Measurements from ENCODE around the gene SPC25. TPM values are rescaled to one million over a fixed set of nuclear protein-coding genes. Genes with fewer than 3 reads are reported as not detected.

The SPC25 gene
- total RNA-seq, 1 experiment from 2014 or later = 28.6 TPM

DNA sequence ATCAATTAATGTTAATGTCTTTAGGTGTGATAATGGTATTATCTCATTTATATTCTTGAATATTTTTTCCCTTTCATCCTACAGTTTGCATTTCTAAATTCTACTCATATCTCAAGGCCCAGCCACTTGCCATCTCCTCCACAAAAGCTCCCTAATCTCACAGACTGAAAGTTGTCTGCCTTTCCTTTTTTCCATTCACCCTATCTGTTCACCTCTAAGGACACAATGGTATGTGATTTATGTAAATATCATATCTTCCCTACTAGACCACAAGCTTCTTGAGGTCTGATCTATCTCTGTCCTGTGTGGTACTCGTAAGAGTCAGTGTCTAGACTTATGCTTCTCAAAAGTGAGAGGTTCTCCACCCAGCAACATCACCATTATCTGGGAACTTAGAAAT, 3.9 kb upstream of the SPC25 start (continued):
- TF ChIP-seq, protein P1, sequence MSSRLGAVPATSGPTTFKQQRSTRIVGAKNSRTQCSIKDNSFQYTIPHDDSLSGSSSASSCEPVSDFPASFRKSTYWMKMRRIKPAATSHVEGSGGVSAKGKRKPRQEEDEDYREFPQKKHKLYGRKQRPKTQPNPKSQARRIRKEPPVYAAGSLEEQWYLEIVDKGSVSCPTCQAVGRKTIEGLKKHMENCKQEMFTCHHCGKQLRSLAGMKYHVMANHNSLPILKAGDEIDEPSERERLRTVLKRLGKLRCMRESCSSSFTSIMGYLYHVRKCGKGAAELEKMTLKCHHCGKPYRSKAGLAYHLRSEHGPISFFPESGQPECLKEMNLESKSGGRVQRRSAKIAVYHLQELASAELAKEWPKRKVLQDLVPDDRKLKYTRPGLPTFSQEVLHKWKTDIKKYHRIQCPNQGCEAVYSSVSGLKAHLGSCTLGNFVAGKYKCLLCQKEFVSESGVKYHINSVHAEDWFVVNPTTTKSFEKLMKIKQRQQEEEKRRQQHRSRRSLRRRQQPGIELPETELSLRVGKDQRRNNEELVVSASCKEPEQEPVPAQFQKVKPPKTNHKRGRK (CRISPR knock-in tag; IDR thresholded peaks at IDR 0.05; ENCODE audit: borderline replicate concordance) = no peak
- TF ChIP-seq RORB (CRISPR knock-in tag; IDR thresholded peaks at IDR 0.05) = no peak
- no peak for TF ChIP-seq NR3C1 (CRISPR knock-in tag; conservative IDR thresholded peaks at IDR 0.05; ENCODE audit: low read depth)
- TF ChIP-seq, protein P2, sequence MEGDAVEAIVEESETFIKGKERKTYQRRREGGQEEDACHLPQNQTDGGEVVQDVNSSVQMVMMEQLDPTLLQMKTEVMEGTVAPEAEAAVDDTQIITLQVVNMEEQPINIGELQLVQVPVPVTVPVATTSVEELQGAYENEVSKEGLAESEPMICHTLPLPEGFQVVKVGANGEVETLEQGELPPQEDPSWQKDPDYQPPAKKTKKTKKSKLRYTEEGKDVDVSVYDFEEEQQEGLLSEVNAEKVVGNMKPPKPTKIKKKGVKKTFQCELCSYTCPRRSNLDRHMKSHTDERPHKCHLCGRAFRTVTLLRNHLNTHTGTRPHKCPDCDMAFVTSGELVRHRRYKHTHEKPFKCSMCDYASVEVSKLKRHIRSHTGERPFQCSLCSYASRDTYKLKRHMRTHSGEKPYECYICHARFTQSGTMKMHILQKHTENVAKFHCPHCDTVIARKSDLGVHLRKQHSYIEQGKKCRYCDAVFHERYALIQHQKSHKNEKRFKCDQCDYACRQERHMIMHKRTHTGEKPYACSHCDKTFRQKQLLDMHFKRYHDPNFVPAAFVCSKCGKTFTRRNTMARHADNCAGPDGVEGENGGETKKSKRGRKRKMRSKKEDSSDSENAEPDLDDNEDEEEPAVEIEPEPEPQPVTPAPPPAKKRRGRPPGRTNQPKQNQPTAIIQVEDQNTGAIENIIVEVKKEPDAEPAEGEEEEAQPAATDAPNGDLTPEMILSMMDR (IDR thresholded peaks at IDR 0.05) = no peak

DNA sequence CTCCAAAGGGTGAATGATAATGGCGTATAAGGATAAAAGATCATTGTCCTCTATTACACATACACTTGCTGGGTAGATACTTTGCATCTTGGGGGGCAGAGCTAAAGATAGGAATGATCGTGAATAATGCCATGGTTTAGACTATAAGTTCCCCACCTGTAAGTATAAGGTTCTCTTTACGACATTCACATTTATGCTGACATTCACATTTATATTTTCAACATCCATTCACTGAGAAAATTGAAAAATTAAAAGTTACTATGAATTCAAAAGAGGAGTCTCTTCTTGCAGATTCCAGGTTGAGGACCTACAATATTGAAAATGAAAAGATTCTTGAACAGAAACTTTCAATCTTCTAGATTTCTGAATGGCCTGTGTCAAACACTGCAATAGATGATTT, 2.1 kb upstream of the SPC25 start:
- H3K4me3 Mint-ChIP-seq = no peak overlapping the region
- peaks cover 25% of the 10 kb centered on the region for H3K27me3 Mint-ChIP-seq (ENCODE audit: low read depth)
- no peak overlapping the region for H3K27ac Mint-ChIP-seq
- ChIA-PET CTCF (no interaction called here), POLR2A (no interaction called here)
- H3K9me3 Mint-ChIP-seq = no peaks in the 10 kb centered on the region
- DNase-seq (ENCODE audit: low spot score) (no peak), ATAC-seq (no peak)
- peaks cover 11% of the 10 kb centered on the region for H3K36me3 Mint-ChIP-seq
- peaks cover 11% of the 10 kb centered on the region for H3K4me1 Mint-ChIP-seq
- no peak for TF ChIP-seq TEAD1 (CRISPR knock-in tag; IDR thresholded peaks at IDR 0.05)
- TF ChIP-seq, protein P3, sequence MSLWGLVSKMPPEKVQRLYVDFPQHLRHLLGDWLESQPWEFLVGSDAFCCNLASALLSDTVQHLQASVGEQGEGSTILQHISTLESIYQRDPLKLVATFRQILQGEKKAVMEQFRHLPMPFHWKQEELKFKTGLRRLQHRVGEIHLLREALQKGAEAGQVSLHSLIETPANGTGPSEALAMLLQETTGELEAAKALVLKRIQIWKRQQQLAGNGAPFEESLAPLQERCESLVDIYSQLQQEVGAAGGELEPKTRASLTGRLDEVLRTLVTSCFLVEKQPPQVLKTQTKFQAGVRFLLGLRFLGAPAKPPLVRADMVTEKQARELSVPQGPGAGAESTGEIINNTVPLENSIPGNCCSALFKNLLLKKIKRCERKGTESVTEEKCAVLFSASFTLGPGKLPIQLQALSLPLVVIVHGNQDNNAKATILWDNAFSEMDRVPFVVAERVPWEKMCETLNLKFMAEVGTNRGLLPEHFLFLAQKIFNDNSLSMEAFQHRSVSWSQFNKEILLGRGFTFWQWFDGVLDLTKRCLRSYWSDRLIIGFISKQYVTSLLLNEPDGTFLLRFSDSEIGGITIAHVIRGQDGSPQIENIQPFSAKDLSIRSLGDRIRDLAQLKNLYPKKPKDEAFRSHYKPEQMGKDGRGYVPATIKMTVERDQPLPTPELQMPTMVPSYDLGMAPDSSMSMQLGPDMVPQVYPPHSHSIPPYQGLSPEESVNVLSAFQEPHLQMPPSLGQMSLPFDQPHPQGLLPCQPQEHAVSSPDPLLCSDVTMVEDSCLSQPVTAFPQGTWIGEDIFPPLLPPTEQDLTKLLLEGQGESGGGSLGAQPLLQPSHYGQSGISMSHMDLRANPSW (CRISPR knock-in tag; conservative IDR thresholded peaks at IDR 0.05; ENCODE audit: low read depth) = no peak
- TF ChIP-seq, protein P4, sequence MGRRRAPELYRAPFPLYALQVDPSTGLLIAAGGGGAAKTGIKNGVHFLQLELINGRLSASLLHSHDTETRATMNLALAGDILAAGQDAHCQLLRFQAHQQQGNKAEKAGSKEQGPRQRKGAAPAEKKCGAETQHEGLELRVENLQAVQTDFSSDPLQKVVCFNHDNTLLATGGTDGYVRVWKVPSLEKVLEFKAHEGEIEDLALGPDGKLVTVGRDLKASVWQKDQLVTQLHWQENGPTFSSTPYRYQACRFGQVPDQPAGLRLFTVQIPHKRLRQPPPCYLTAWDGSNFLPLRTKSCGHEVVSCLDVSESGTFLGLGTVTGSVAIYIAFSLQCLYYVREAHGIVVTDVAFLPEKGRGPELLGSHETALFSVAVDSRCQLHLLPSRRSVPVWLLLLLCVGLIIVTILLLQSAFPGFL (CRISPR knock-in tag; IDR thresholded peaks at IDR 0.05; ENCODE audit: borderline replicate concordance) = no peak
- TF ChIP-seq ZNF396 (CRISPR knock-in tag; IDR thresholded peaks at IDR 0.05; ENCODE audit: borderline replicate concordance) = no peak
- TF ChIP-seq ETV6 (CRISPR knock-in tag; IDR thresholded peaks at IDR 0.05) = no peak
- TF ChIP-seq NR1H2 (CRISPR knock-in tag; IDR thresholded peaks at IDR 0.05) = no peak
- TF ChIP-seq NFYB (CRISPR knock-in tag; conservative IDR thresholded peaks at IDR 0.05; ENCODE audit: low read depth) = no peak
- TF ChIP-seq, protein P5, sequence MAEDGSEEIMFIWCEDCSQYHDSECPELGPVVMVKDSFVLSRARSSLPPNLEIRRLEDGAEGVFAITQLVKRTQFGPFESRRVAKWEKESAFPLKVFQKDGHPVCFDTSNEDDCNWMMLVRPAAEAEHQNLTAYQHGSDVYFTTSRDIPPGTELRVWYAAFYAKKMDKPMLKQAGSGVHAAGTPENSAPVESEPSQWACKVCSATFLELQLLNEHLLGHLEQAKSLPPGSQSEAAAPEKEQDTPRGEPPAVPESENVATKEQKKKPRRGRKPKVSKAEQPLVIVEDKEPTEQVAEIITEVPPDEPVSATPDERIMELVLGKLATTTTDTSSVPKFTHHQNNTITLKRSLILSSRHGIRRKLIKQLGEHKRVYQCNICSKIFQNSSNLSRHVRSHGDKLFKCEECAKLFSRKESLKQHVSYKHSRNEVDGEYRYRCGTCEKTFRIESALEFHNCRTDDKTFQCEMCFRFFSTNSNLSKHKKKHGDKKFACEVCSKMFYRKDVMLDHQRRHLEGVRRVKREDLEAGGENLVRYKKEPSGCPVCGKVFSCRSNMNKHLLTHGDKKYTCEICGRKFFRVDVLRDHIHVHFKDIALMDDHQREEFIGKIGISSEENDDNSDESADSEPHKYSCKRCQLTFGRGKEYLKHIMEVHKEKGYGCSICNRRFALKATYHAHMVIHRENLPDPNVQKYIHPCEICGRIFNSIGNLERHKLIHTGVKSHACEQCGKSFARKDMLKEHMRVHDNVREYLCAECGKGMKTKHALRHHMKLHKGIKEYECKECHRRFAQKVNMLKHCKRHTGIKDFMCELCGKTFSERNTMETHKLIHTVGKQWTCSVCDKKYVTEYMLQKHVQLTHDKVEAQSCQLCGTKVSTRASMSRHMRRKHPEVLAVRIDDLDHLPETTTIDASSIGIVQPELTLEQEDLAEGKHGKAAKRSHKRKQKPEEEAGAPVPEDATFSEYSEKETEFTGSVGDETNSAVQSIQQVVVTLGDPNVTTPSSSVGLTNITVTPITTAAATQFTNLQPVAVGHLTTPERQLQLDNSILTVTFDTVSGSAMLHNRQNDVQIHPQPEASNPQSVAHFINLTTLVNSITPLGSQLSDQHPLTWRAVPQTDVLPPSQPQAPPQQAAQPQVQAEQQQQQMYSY (CRISPR knock-in tag; IDR thresholded peaks at IDR 0.05) = no peak
- TF ChIP-seq NFATC4 (CRISPR knock-in tag; IDR thresholded peaks at IDR 0.05) = no peak
- TF ChIP-seq, protein P6, sequence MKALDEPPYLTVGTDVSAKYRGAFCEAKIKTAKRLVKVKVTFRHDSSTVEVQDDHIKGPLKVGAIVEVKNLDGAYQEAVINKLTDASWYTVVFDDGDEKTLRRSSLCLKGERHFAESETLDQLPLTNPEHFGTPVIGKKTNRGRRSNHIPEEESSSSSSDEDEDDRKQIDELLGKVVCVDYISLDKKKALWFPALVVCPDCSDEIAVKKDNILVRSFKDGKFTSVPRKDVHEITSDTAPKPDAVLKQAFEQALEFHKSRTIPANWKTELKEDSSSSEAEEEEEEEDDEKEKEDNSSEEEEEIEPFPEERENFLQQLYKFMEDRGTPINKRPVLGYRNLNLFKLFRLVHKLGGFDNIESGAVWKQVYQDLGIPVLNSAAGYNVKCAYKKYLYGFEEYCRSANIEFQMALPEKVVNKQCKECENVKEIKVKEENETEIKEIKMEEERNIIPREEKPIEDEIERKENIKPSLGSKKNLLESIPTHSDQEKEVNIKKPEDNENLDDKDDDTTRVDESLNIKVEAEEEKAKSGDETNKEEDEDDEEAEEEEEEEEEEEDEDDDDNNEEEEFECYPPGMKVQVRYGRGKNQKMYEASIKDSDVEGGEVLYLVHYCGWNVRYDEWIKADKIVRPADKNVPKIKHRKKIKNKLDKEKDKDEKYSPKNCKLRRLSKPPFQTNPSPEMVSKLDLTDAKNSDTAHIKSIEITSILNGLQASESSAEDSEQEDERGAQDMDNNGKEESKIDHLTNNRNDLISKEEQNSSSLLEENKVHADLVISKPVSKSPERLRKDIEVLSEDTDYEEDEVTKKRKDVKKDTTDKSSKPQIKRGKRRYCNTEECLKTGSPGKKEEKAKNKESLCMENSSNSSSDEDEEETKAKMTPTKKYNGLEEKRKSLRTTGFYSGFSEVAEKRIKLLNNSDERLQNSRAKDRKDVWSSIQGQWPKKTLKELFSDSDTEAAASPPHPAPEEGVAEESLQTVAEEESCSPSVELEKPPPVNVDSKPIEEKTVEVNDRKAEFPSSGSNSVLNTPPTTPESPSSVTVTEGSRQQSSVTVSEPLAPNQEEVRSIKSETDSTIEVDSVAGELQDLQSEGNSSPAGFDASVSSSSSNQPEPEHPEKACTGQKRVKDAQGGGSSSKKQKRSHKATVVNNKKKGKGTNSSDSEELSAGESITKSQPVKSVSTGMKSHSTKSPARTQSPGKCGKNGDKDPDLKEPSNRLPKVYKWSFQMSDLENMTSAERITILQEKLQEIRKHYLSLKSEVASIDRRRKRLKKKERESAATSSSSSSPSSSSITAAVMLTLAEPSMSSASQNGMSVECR (CRISPR knock-in tag; IDR thresholded peaks at IDR 0.05; ENCODE audit: borderline replicate concordance) = no peak
- TF ChIP-seq, protein P7, sequence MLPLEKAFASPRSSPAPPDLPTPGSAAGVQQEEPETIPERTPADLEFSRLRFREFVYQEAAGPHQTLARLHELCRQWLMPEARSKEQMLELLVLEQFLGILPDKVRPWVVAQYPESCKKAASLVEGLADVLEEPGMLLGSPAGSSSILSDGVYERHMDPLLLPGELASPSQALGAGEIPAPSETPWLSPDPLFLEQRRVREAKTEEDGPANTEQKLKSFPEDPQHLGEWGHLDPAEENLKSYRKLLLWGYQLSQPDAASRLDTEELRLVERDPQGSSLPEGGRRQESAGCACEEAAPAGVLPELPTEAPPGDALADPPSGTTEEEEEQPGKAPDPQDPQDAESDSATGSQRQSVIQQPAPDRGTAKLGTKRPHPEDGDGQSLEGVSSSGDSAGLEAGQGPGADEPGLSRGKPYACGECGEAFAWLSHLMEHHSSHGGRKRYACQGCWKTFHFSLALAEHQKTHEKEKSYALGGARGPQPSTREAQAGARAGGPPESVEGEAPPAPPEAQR (CRISPR knock-in tag; IDR thresholded peaks at IDR 0.05) = no peak
- no peak for TF ChIP-seq JAZF1 (CRISPR knock-in tag; IDR thresholded peaks at IDR 0.05)
- TF ChIP-seq, protein P8, sequence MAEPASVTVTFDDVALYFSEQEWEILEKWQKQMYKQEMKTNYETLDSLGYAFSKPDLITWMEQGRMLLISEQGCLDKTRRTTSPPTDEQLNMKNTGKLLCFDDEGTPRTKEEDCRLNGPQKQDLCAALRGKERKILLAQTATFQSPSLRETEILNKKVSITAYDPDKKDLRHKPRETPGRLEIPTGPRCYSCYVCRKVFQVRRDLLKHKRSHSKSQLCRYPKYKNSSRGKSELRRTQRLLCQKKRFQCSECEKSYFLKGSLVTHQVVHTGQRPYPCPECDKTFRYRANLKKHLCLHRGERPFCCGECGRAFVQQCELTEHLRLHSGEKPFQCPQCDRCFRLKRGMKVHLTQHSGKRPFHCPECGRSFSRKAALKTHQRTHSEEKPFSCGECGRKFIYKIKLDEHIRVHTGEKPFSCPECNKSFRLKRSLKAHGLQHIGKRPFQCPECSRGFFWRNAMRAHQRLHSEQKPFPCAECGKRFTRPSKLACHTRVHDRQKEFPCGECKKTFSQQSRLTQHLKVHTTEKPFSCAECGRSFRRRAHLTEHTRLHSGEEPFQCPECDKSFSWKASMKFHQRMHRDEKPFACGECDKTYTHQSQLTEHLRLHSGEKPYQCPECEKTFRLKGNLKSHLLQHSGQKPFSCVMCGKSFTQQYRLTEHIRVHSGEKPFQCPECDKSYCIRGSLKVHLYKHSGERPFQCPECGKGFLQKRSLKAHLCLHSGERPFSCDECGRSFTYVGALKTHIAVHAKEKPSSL (CRISPR knock-in tag; conservative IDR thresholded peaks at IDR 0.05) = no peak
